NB4 (cell line): ENCODE data around the gene HDGFL2.

Source experiments
- DNase-seq: peaks from one replicate; pipeline ENCODE4 v3.0.0; 2010; ENCODE audit warnings: low read depth
- H3K4me3 ChIP-seq: one replicate; pipeline ENCODE4 v1.5.1; 2011; ENCODE audit warnings: mild to moderate bottlenecking, low read depth, low read length, moderate library complexity
- CTCF ChIP-seq: IDR thresholded peaks from one replicate; pipeline ENCODE4 v1.5.1; 2012; ENCODE audit warnings: low read depth, low read length
- MAX ChIP-seq: IDR thresholded peaks from 2 replicates; pipeline ENCODE4 v1.6.1; 2011; ENCODE audit warnings: low read depth, low read length
- MYC ChIP-seq: IDR thresholded peaks from 2 replicates; pipeline ENCODE4 v1.6.1; 2011; ENCODE audit warnings: low read depth, low read length
- POLR2A ChIP-seq: IDR thresholded peaks from 2 replicates; pipeline ENCODE4 v1.6.1; 2011; ENCODE audit warnings: mild to moderate bottlenecking; ENCODE audit not compliant: insufficient read length; ENCODE audit errors: extremely low read depth

Gene HDGFL2

GRCh38 chr19:4429771-4430171 lies 42.3 kb upstream of the HDGFL2 start:
- H3K4me3 ChIP-seq, result no peak overlapping the region
- no peak for TF ChIP-seq POLR2A
- TF ChIP-seq MAX, result no peak
- no peak for TF ChIP-seq CTCF
- TF ChIP-seq MYC, result no peak
- DNase-seq, result no peak

DNA sequence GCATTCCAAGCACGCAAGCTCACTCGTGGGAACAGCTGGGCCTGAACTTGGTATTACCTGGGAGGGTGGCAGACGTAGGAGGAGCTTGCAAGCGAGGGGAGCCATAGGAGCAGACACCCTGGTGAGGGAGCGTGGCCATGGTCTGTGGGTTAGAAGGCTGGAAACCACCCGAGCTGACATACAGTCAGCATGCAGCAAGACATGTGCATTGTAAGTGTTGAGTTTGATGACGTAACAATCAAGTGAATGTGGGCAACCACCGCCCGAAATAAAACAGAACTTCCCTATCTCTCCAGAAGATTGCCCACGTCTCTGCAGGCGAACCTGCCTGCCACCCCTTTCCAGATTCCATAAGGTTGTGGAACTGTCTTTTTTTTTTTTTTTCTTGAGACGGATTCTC lies 41.3 kb upstream of the HDGFL2 start:
- no peak overlapping the region for H3K4me3 ChIP-seq
- peak; percentile 82 for TF ChIP-seq MAX
- no peak for TF ChIP-seq POLR2A
- TF ChIP-seq CTCF, result no peak
- 0 out of 2 replicates have a peak, but pooled peaks have one; percentile 34 for TF ChIP-seq MYC
- peak; percentile 83 for DNase-seq

- no peak for DNase-seq
- H3K4me3 ChIP-seq, result no peak overlapping the region
- TF ChIP-seq MAX (no peak), MYC (no peak), CTCF (no peak), POLR2A (no peak)
Observed at GRCh38 chr19:4431296-4431695, 40.8 kb upstream of the HDGFL2 start.

- peak; percentile 69 for DNase-seq
- TF ChIP-seq POLR2A (no peak), CTCF (no peak), MYC (no peak), MAX (no peak)
- no peak overlapping the region for H3K4me3 ChIP-seq
Observed at GRCh38 chr19:4431808-4432674, 40.1 kb upstream of the HDGFL2 start.

GRCh38 chr19:4432918-4433506 lies 39.1 kb upstream of the HDGFL2 start:
- H3K4me3 ChIP-seq, result no peak overlapping the region
- TF ChIP-seq MYC, result no peak
- no peak for TF ChIP-seq CTCF
- TF ChIP-seq POLR2A, result no peak
- TF ChIP-seq MAX, result no peak
- DNase-seq, result no peak
